Adipose tissue (tissue), 3 donors: ENCODE measurements around the gene INPP4B. TPM values are rescaled to one million over a fixed set of nuclear protein-coding genes. Genes with fewer than 3 reads are reported as not detected.

Experiments
- H3K27ac ChIP-seq: one replicate; pipeline ENCODE4 v1.5.1; 2013; ENCODE audit warnings: low read depth, low read length
- WGBS, 3 donors: extraction: QIAGEN DNeasy Blood & Tissue Kit; methylation state at CpG; one replicate each; pipeline ENCODE4 v1.1.7; 2013; 5-methylcytosine and 5-hydroxymethylcytosine counted together
- polyA plus RNA-seq, 3 donors: library from polyadenylated mRNA; stranded (reverse); fragments of 200-250 nt; gene quantifications; one replicate each; pipeline ENCODE4 v1.2.3, GENCODE V29; 2013
- donor health status: healthy with polysubstance abuse.
- donor health status: Bipolar disorder and iron deficiency.
- donor health status: healthy.

INPP4B gene
- polyA plus RNA-seq, 3 donors: 1.5 to 2.9 (median 2.4) TPM

DNA sequence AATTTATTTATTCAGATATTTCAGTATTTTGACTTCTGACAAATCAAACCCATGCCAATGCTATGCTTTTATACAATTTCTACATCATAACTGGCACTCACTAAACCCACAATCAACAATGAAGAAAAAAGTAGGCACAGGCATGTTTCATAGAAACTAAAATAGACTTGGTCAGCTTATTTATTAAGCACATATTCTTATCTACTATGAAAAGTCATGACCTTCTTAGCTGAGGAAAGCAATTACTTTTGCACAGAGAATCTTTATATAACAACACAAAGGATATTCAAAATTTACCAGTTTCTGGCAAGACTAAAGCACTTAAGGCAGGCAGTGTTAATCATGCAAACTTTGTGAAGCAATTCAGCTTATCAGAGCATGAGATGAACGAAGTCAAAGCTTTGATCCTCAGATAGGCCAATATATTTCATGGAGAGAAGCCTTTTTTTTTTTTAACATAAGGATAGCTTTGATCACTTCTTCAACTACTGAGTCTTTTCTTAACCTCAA is 490.6 kb downstream of the INPP4B start:
- WGBS, 3 donors: 29 to 44% (median 39%) methylated on average over 1 of the region's 1 CpG
- no peak overlapping the region for H3K27ac ChIP-seq

DNA sequence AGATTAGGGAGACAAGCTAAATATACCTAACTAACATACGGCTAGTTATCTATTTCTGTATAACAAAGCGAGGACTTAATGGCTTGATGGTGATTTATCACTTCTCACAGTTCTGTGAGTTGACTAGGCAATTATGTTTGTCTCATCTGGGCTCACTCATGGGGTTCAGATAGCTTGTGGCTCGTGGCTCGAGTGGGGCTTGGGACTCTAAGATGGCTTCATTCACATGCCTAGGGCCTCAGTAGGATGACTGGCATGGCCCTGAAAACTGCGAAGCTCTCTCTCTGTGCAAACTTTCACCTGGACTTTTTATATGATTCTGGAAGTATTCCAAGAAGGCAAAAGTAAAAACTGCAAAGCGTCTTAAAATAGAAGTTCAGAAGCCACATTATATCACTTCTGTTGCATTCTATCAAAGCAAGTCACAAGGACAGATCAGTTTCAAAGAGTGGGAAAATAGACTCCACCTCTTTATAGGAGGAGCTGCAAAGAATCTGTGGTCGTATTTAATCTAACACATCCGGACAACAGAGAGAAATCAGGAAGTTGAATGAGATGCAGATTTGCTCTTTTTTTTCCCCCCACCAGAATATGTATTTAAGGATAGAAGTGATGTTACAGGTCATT is 491.2 kb downstream of the INPP4B start:
- H3K27ac ChIP-seq: no peak overlapping the region
- 47 to 59% (median 58%) methylated on average over 8 of the region's 8 CpGs for WGBS, 3 donors

DNA sequence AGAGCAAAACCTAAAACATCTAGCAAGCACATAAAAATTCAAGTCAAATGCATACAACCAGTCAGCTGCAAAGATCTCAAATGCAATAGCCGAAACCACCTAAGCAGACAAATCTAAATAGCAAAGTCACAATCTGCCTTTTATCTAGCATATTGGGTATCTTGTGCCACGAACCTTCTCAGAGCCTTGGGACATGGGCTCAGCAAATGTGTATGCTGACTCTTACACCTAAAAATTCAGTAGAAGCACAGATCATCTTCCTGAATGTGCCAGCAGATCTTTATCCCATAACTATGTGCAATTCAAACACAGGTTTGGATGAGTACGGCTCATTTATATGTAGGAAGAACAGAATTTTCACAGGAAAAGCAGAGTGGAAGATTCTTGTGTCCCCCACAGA is 492.1 kb downstream of the INPP4B start:
- 87 to 90% (median 89%) methylated on average over 3 of the region's 3 CpGs for WGBS, 3 donors
- no peak overlapping the region for H3K27ac ChIP-seq

DNA sequence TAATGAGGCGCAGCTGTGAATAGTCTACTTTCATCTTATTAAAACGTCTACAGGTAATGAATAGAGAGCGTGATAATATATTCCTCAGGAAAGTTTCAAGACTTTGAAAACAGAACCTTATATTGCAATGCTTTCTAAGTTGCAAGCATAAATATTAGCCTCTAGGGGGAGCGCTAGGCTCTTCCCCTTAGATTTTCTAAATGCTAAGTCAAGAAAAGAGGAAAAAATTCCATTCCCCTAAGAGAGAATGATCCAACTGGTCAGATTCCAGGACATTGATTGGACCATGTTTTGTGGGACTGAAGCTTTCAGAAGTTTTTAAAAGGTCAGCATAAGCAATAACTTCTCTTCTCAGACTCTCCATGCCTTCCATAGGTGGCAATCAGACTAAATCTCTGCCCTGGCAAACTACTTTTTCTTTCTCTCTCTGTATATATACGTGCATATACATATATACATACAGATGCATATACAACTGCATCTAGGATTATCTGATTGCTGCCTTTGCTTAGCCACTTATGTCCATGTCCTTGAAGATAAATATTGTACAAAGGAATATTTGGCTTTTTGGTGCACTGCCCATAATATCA is 492.9 kb downstream of the INPP4B start:
- 25 to 30% (median 26%) methylated on average over 5 of the region's 5 CpGs for WGBS, 3 donors
- no peak overlapping the region for H3K27ac ChIP-seq

DNA sequence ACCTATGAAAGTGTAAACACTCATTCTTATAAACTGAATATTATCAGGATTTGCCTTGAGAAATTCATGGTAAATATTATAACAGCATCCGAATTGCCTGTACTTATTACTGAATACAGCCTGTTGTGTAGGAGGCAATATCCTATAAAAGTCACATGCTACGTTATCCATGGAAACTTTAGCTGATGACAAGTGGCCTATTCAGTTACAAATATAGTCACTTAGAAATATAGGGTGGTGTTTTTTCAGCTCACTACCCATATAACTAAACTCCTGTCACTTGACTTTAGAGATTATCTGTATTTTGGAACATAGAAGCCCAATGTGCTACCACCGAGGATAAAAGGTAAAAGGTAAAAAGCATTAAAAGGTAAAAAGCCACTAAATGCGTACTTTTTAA is 493.4 kb downstream of the INPP4B start:
- H3K27ac ChIP-seq: no peak overlapping the region
- 61 to 74% (median 67%) methylated on average over 4 of the region's 4 CpGs for WGBS, 3 donors

DNA sequence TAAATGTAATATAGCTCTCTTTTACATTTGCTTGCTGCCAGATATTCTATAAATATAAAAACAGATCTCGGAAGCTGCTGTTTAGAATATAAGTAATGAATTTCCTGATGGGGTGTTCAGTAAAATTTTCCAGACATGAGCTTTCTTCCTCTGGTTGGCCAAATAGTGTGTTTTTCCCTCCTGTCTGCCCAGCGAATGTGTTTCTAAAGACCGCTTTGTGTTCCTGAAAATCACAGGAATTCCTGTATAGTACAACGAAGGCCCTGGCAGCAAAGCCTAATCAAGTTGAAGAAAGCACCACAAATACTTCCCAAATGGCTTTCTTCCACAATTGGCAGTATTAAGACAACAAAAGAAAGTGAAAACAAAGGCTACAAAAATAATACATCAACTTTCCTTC is 494.1 kb downstream of the INPP4B start:
- H3K27ac ChIP-seq: no peak overlapping the region
- 39 to 79% (median 56%) methylated on average over 4 of the region's 4 CpGs for WGBS, 3 donors

DNA sequence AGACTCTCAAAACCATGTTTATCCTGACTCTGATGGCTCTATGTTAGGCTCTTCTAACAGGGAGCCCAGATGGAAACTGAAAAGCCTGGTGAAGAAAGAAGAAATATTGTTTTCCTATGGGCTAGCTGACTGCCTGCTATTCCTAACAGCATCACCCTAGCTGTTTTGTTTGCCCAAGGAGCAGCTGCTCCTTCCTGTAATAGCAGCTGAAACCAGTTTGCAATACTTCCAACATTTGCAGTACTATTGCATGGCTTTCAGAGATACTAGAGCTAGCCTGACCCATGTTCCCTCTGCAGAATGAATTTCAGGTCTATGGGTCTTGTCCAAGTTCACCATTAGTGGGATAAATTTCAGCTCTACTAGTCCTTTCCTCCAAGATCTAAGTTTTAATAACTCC is 495.2 kb downstream of the INPP4B start:
- no peak overlapping the region for H3K27ac ChIP-seq

DNA sequence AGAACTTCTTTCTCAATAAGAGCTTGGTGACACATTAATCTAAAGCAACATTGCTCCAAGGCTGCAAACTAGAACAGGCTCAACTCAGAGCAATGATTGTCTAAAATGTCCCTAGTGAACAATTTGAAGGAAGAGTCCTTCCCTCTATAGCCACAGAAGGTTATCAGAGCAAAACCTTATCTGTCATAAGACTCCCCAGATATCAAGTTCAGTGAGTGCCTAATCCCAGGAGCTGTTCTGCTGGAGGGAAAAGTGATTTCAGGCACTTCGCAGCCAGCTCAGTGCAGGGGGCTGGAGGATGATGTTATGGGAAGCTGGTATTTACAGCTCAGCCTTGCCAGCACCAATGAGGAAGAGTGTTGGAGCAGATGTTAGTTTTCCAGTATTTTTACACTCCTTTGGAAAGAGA is 497.5 kb downstream of the INPP4B start:
- 57 to 76% (median 63%) methylated on average over 1 of the region's 1 CpG for WGBS, 3 donors
- H3K27ac ChIP-seq: no peak overlapping the region

DNA sequence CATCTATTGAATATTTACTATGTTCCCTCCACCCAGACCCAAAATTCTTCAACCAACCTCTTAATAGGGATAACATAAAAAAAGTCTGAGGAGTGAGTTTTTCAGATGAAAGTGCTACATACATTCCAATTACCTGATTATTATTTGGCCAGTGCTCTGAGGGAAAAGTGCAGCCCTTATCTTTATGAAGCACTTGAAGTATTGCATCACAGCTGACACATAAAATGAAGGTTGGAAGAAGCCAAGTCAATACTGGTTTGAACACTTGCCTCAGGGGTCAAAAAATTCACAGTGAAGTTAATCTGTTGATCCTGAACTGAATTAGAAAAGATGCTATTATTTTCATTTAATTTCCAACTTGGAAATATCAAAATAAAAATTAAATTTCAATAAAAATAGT is 498.9 kb downstream of the INPP4B start:
- H3K27ac ChIP-seq: no peak overlapping the region

DNA sequence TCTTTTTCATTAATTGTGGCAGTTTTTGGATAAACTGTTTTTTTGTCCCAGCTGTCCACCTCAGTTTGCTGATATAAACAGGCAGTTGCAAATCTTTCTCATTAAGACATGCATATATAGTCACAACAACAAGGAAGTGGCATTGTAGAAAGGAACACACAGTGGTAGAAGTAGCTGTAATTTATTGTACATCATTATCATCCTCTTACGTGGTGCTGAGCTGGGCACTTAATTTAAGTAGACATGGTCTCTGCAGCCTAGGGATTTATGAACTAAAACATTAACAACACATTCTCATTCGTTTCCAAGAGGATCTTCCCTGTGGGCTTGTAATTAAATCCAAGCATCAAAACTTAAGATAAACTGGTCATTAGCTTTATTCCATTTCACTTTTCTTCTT is 500.2 kb downstream of the INPP4B start:
- WGBS, 3 donors: 63 to 82% (median 65%) methylated on average over 2 of the region's 2 CpGs
- no peak overlapping the region for H3K27ac ChIP-seq

DNA sequence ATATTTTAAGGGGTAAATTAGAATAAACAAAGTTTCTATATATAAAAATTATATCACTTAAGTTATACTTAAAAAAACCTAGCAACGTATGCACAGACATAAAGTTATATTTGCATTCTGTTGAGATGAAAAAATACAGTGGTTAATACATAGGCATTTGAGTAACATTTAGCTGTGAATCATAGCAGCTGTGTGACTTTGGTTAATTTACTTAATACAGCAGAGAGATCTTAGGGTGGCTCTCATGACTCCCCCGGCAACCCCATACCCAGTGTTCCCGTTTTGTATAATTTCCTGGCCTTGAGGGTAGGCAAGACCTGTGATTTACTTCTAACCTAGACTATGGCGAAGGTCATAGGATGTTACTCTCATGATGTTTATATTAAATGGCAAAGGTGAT is 504.8 kb downstream of the INPP4B start:
- H3K27ac ChIP-seq: no peak overlapping the region
- 89 to 95% (median 93%) methylated on average over 4 of the region's 4 CpGs for WGBS, 3 donors

DNA sequence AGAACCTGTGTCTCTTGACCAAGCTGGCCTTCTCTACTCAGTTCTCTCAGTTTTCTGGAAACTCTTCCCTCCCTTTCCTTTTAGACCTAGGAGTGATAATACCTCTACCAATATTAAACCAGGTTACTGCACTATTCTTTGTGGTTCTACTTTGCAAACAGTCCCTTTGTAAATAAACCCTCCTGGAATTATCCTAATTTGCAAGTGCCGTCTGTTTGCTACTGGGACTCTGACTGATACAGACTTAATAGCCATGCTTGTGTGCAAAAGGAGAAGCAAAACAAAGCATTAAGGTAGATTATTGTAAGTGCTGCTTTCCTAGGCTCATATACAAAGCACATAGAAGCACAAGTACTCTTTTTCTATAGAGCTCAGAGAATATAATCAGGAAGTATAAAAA is 507.0 kb downstream of the INPP4B start:
- H3K27ac ChIP-seq: no peak overlapping the region
- WGBS, 3 donors: 46 to 95% (median 86%) methylated on average over 1 of the region's 1 CpG

DNA sequence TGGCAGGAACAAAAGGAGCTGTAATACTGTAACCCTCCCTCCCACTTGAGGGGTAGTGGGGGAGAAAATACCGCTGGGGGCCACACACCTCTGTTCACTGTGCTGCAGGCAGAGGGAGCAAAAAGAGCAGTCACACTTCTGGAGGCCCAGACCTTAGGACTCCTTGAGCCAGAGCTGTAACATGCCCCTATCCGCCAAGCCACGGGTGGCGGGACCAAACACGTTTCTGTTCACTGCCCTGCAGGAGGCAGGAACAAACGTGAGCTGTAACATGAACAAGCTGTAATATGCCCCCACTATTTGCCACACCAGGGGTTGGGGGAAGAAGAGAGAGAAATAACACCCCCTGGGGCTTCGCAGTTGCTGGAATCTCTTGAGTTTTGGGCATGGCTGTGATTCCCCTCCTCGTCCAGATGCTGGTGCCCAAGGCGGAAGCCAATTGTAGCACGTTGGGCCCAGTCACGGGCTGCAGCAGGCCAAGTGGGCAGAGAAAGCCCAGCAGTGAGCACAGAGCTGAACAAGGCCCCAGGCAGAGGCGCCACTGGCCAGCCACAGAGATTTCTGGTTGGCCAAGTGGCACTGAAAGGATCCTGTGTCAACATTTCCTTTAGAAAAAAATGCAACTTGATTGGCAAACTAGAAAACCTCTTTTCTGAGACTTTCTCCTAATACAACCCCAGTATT is 509.7 kb downstream of the INPP4B start:
- 94 to 98% (median 96%) methylated on average over 12 of the region's 12 CpGs for WGBS, 3 donors
- no peak overlapping the region for H3K27ac ChIP-seq

DNA sequence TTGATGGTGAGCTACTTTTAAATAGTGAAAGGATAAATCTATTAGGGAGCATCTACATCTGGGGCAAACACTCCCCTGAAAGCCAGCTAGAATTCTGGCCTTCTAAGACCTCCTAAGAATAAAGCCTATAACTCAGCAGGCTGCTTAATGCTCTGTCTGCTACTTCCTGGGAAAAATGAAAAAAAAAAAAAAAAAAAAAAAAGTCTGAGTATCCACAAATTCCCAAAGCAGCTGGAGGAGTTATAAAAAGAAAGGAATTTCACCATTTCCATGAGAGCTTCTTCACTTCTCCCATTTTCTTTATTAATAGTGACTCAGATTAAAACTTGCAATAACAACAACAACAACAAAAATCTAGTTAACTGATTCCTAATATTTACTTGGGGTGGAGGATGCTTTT is 511.2 kb downstream of the INPP4B start:
- no peak overlapping the region for H3K27ac ChIP-seq

DNA sequence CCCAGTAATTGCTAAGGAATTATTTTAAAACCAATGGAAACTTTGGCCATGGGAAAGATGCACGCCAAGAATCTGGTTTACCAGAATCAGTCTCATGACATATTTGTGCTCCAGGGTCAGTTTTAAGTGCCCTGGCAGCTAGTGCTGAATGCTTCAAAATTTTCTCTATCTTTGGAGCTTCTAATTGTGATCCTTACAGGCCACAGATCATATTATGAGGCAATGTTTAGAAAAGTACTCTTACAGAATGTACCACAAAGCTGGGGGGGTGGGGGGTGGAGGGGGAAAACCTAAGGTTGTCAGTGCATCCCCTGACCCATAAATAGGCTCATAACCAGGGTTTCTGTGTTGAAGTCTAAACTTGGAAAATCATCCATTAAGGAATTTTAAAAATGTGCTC is 514.5 kb downstream of the INPP4B start:
- H3K27ac ChIP-seq: no peak overlapping the region
- WGBS, 3 donors: 76 to 87% (median 77%) methylated on average over 1 of the region's 1 CpG

DNA sequence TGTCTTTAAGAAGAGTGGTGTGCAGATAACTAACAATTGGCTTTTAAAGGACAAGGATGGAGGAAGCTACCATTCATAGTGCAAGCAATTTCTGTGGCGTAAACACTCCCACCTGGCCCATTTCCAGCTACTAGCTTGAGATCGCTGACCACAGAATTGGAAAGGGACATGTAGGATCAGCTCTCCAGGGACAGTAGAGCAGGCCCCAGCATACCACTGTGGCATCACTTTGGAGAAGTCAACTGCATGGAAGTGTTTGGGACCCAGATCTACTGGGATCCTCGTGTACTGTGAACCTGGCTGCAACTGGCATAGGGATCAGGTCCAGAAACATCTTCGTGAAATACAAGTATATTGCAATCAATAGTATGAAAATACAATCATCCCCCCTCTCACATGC is 515.0 kb downstream of the INPP4B start:
- WGBS, 3 donors: 76 to 81% (median 78%) methylated on average over 4 of the region's 4 CpGs
- H3K27ac ChIP-seq: no peak overlapping the region

DNA sequence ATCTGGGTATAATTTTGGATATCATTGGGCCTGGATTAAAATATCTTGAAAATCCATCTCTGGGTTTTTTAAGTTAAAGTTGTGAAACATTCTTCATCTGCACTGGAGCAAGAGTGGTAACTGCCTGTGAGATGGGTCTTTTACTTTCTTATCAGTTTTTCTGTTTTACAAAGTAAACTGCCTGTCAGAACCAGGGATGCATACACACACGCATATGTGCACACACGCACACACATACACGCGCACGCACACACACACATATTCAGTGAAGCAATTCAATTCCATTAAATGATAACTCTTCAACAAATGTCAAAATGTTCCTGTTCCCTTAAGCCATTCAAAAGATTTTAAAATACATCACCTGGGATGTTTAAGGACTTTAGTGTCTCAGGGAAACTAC is 515.8 kb downstream of the INPP4B start:
- WGBS, 3 donors: 88 to 95% (median 93%) methylated on average over 5 of the region's 5 CpGs
- no peak overlapping the region for H3K27ac ChIP-seq

DNA sequence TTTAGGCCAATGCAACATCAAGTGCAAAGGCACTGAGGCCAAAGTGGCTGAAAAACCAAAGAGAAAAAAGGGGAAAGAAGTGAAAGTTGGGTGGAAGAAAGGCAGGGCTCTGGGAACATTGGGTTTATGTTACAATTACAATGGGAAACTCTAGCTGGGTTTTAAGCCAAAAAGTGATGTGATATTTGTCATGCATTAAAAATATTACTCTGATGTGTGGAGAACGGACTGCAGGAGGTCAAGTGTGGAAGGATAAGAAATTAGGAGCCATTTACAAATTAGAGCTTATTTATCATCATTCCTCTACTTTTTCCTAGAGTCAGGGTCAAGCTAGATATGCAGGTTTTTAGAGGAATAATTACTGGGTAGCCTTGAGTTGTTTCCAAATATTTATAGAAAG is 516.8 kb downstream of the INPP4B start:
- no peak overlapping the region for H3K27ac ChIP-seq
- WGBS, 3 donors: 75 to 90% (median 75%) methylated on average over 1 of the region's 1 CpG

DNA sequence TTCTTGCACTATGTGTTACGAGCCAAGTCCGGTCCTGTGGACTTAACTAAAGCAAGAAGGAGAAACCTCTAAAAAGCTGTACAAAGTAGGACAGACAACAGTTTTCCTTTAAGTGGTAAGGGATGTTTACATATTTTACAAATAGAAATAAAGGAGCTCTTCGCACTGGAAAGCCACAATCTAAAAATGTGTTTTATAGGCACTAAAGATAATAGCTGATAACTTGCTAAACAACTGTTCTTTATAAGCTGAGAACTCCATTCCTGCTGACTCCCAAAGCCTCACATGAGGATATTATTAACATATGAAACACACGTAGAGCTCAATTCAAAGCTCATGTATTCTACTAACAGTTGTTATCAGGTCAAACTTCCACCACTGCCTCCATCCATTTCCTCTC is 519.9 kb downstream of the INPP4B start:
- no peak overlapping the region for H3K27ac ChIP-seq
- 88 to 93% (median 93%) methylated on average over 4 of the region's 4 CpGs for WGBS, 3 donors

DNA sequence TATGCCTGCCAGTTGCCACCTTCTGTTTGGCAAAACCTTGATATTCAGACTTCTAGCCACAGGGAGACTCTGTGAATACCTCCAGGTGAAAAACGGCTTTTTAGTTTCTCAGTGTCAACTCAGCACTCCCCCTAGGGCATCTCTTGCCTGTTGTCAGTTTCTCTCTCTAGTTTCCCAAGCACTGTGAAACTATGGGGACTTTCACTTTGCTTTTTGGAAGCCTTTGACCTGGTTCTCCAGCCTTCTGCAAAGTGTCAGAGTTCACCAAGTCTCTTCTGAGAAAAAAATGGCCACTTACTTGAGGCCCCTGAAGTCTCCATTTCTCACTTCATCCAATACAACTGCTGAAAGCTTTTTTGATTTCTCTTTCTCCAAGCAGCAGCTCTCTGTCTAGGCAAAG is 521.5 kb downstream of the INPP4B start:
- no peak overlapping the region for H3K27ac ChIP-seq
- WGBS, 3 donors: 62 to 81% (median 71%) methylated on average over 1 of the region's 1 CpG
